IMR-90 (cell line): ENCODE data around the gene RMDN2.

Source experiments
- BHLHE40 ChIP-seq: fragments of 150-350 bp; IDR thresholded peaks from 2 replicates; pipeline ENCODE4 v1.6.1; 2016; ENCODE audit warnings: mild to moderate bottlenecking, low read depth, low read length
- CEBPB ChIP-seq: IDR thresholded peaks from 2 replicates; pipeline ENCODE4 v1.6.1; 2012; ENCODE audit warnings: low read depth, low read length, improper control_type of control experiment
- CHD1 ChIP-seq: IDR thresholded peaks from 2 replicates; pipeline ENCODE4 v1.6.1; 2012; ENCODE audit warnings: low read depth, low read length, improper control_type of control experiment
- CTCF ChIP-seq: conservative IDR thresholded peaks from 2 replicates; pipeline ENCODE4 v1.5.1; 2012; ENCODE audit warnings: mild to moderate bottlenecking, low read depth, low read length, improper control_type of control experiment
- ELK1 ChIP-seq: fragments of 150-350 bp; IDR thresholded peaks from 2 replicates; pipeline ENCODE4 v1.6.1; 2016; ENCODE audit warnings: low read depth, mild to moderate bottlenecking, low read length, moderate library complexity, borderline replicate concordance
- MAFK ChIP-seq: IDR thresholded peaks from 2 replicates; pipeline ENCODE4 v1.6.1; 2012; ENCODE audit warnings: low read depth, low read length, improper control_type of control experiment
- MAZ ChIP-seq: IDR thresholded peaks from 2 replicates; pipeline ENCODE4 v1.6.1; 2012; ENCODE audit warnings: low read depth, mild to moderate bottlenecking, low read length, improper control_type of control experiment, moderate library complexity, borderline replicate concordance
- MXI1 ChIP-seq: IDR thresholded peaks from 2 replicates; pipeline ENCODE4 v1.6.1; 2012; ENCODE audit warnings: low read depth, mild to moderate bottlenecking, low read length, moderate library complexity, borderline replicate concordance
- NFE2L2 ChIP-seq: fragments of 150-350 bp; IDR thresholded peaks from 2 replicates; pipeline ENCODE4 v1.6.1; 2016; ENCODE audit warnings: low read depth, mild to moderate bottlenecking, low read length
- POLR2A ChIP-seq: IDR thresholded peaks from 2 replicates; pipeline ENCODE4 v1.6.1; 2012; ENCODE audit warnings: mild to moderate bottlenecking, low read depth, low read length
- RAD21 ChIP-seq: IDR thresholded peaks from 2 replicates; pipeline ENCODE4 v1.6.1; 2012; ENCODE audit warnings: low read length, improper control_type of control experiment
- RCOR1 ChIP-seq: IDR thresholded peaks from 2 replicates; pipeline ENCODE4 v1.6.1; 2012; ENCODE audit warnings: mild to moderate bottlenecking, low read length, improper control_type of control experiment; ENCODE audit not compliant: insufficient replicate concordance
- SMC3 ChIP-seq: fragments of 150-350 bp; IDR thresholded peaks from 2 replicates; pipeline ENCODE4 v1.6.1; 2016; ENCODE audit warnings: low read depth, mild to moderate bottlenecking, antibody characterized with exemption, low read length, moderate library complexity
- TF ChIP-seq, protein P1 (sequence below): fragments of 150-350 bp; IDR thresholded peaks from 2 replicates; pipeline ENCODE4 v1.6.1; 2017; ENCODE audit warnings: mild to moderate bottlenecking, antibody characterized with exemption, low read length, low read depth

- TF ChIP-seq CTCF (no peak), POLR2A (no peak), NFE2L2 (no peak), CHD1 (no peak), RAD21 (no peak), MXI1 (no peak), MAFK (no peak), CEBPB (no peak), SMC3 (no peak), MAZ (no peak), RCOR1 (no peak), ELK1 (no peak), BHLHE40 (no peak)
- TF ChIP-seq, protein P1, sequence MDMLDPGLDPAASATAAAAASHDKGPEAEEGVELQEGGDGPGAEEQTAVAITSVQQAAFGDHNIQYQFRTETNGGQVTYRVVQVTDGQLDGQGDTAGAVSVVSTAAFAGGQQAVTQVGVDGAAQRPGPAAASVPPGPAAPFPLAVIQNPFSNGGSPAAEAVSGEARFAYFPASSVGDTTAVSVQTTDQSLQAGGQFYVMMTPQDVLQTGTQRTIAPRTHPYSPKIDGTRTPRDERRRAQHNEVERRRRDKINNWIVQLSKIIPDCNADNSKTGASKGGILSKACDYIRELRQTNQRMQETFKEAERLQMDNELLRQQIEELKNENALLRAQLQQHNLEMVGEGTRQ, result no peak
Measured at GRCh38 chr2:37969731-37970130, 44.6 kb downstream of the RMDN2 start.
